Measurements from ENCODE around the gene CDA. TPM values are rescaled to one million over a fixed set of nuclear protein-coding genes. Genes with fewer than 3 reads are reported as not detected.

The CDA gene
- total RNA-seq, 1 donor from 2014 or later: not detected

GRCh38 chr1:20660847-20661206 is 71.9 kb downstream of the CDA start:
- ATAC-seq (ENCODE audit: low read depth): peak; percentile 1
- Mint-ChIP-seq H3K4me3 (peak overlapping the region; percentile 99), H3K27ac (peak overlapping the region; percentile 98), H3K27me3 (no peaks in the 10 kb centered on the region), H3K36me3 (ENCODE audit: low read depth) (peaks cover 51% of the 10 kb centered on the region), H3K9me3 (no peaks in the 10 kb centered on the region), H3K4me1 (peaks cover 33% of the 10 kb centered on the region)
- no peak for TF ChIP-seq CTCF (IDR thresholded peaks at IDR 0.05)
- CTCF ChIA-PET: no interaction called here
- intact Hi-C loops (cut with micrococcal nuclease): loop anchor here (1.0 kb wide), 2 partner anchors 27 to 68 kb away; no protein-coding TSS in a partner anchor
- POLR2A ChIA-PET: interaction anchor here (0.6 to 1.9 kb wide), 11 partner anchors 17 to 685 kb away, joined by 3 to 17 read pairs (median 4); no protein-coding TSS in a partner anchor
- DNase-seq: no peak

- Mint-ChIP-seq H3K27me3 (no peaks in the 10 kb centered on the region), H3K4me3 (peak within 1 kb of the TSS; percentile 99), H3K27ac (peak within 1 kb of the TSS; percentile 98), H3K36me3 (ENCODE audit: low read depth) (peaks cover 46% of the 10 kb centered on the region), H3K9me3 (no peaks in the 10 kb centered on the region), H3K4me1 (peaks cover 33% of the 10 kb centered on the region)
- DNase-seq (peak; percentile 83), ATAC-seq (ENCODE audit: low read depth) (peak; percentile 95)
- POLR2A ChIA-PET: interaction anchor here (0.6 to 1.9 kb wide), 11 partner anchors 16 to 1121 kb away, joined by 3 to 17 read pairs (median 4); partner anchors contain the start of genes HP1BP3, SH2D5 and USP48
- intact Hi-C loops (cut with micrococcal nuclease): loop anchor here (1.0 kb wide), 2 partner anchors 27 to 68 kb away; no protein-coding TSS in a partner anchor
- CTCF ChIA-PET: interaction anchor here (0.9 kb wide), 1 partner anchor 27 kb away, joined by 4 read pairs; no protein-coding TSS in a partner anchor
- TF ChIP-seq CTCF (IDR thresholded peaks at IDR 0.05): no peak
These were observed 72.6 kb downstream of the CDA start, which contains the start of gene DDOST for GRCh38 chr1:20661207-20662109. TSS of gene DDOST (minus strand) at chr1:20661369. CDS start at chr1:20661350, 19 bp downstream.

- Mint-ChIP-seq H3K36me3 (ENCODE audit: low read depth) (peaks cover 40% of the 10 kb centered on the region), H3K4me3 (peak overlapping the region; percentile 99), H3K27ac (peak overlapping the region; percentile 98), H3K4me1 (peaks cover 33% of the 10 kb centered on the region), H3K9me3 (no peaks in the 10 kb centered on the region), H3K27me3 (no peaks in the 10 kb centered on the region)
- intact Hi-C loops (cut with micrococcal nuclease): no loop called here
- DNase-seq (no peak), ATAC-seq (ENCODE audit: low read depth) (no peak)
- CTCF ChIA-PET: interaction anchor here (0.9 kb wide), 1 partner anchor 28 kb away, joined by 4 read pairs; no protein-coding TSS in a partner anchor
- POLR2A ChIA-PET: interaction anchor here (1.0 to 1.4 kb wide), 5 partner anchors 31 to 1120 kb away, joined by 3 to 5 read pairs (median 4); partner anchors contain the start of genes HP1BP3, SH2D5 and USP48
- TF ChIP-seq CTCF (IDR thresholded peaks at IDR 0.05): no peak
These were observed 73.2 kb downstream of the CDA start for GRCh38 chr1:20662110-20662475.

- no peaks in the 10 kb centered on the region for H3K27me3 Mint-ChIP-seq
- CTCF ChIA-PET: interaction anchor here (1.0 kb wide), 1 partner anchor 32 kb away, joined by 3 read pairs; no protein-coding TSS in a partner anchor
These were observed 74.5 kb downstream of the CDA start for GRCh38 chr1:20663365-20663764.

More at GRCh38 chr1:20663365-20663764, 74.5 kb downstream of the CDA start:
- ATAC-seq (ENCODE audit: low read depth) (no peak), DNase-seq (no peak)
- Mint-ChIP-seq H3K4me1 (peaks cover 33% of the 10 kb centered on the region), H3K4me3 (no peak overlapping the region), H3K27ac (no peak overlapping the region), H3K9me3 (no peaks in the 10 kb centered on the region), H3K36me3 (ENCODE audit: low read depth) (peaks cover 28% of the 10 kb centered on the region)
- no peak for TF ChIP-seq CTCF (IDR thresholded peaks at IDR 0.05)
- intact Hi-C loops (cut with micrococcal nuclease): no loop called here
- POLR2A ChIA-PET: no interaction called here

Measured in activated B cell treated with CpG ODN at 0.5 μM for 24 hours (primary cell).